ENCODE results near the gene TASP1.
"Not testable (repeated sequence)": the region's sequence is repeated elsewhere in the genome, so short reads cannot be mapped to it uniquely, and the experiment has no call there.

TASP1 gene

DNA sequence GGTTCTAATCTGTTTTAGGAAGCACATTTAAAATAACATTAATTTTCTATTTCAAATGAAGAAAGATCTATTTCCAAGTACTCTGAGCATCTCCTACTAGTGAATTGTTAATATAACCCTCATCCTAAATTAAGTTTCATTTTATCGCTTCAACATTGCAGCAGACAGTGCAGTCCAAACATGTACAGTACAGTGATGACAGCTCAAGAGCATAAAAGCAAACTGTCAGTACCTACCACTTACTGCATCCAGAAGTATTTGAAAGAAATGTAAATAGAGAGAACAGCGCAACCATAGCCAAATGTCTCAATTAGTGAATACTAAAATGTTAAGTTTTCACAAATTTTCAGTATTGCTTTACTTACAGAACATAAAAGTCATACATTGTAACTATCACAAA lies 238.3 kb downstream of the TASP1 start:
- DNase-seq (ENCODE audit: low read depth in 2 of 2): no peak

DNA sequence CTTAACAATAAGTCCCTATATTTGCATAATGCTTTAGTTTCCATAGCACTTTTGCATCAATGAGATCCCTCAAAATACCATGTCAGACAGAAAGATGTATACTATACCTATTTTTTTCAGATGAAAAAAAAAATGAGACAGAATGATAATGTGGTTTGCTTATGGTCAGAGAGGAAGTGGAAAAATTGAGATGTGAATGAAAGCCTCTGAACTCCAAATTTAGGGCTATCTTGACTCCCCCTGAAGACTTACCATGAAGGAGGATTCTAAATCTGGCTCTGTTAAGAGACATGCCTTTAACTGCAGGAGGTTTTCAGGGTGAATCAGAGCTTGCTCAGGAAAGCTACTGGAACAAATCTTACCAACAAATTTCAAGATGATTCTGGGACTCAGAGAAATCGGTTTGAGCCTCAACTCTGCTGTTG lies 241.4 kb downstream of the TASP1 start:
- no peak for DNase-seq (ENCODE audit: low read depth in 2 of 2)

DNA sequence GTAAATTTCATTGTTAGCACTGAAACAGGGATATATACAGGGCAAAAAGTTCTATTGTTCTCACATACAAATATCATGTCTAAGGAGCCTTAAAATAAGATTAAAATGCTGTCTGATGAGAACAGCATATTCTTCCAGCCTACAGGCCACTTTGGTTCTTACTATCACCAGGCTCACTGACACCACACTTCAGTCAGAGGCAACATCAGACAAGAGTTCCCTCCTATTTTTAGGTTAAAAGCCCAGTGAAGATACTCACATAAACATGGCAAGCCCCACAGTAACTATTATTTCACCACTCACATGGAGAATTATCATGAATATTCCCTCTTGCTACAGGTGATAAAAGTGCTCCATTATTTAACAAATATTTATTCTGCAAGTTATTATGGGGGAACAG lies 241.9 kb downstream of the TASP1 start:
- no peak for DNase-seq (ENCODE audit: low read depth in 2 of 2)

GRCh38 chr20:13396022-13396421 lies 242.7 kb downstream of the TASP1 start:
- DNase-seq (ENCODE audit: low read depth in 2 of 2): no peak

DNA sequence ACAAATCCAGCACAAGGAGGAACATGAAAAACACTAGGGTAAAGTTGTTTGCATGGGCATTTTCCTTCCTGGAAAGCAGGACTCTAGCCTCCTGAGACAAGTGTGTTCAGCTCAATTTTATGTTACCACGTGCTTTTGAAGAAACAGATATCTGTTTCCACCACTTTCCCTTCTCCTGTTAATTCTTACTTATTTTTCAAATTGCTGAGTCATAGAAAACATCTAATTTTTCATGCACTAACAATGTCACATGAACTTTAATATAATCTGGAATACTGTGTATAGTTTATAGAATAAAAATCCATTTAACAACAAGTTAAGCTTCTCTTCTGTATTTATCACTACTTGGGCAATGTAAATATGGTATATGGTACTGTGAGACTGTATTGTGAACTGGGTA lies 243.5 kb downstream of the TASP1 start:
- no peak for DNase-seq (ENCODE audit: low read depth in 2 of 2)

GRCh38 chr20:13392391-13392790 lies 246.3 kb downstream of the TASP1 start:
- no peak for DNase-seq (ENCODE audit: low read depth in 2 of 2)

DNA sequence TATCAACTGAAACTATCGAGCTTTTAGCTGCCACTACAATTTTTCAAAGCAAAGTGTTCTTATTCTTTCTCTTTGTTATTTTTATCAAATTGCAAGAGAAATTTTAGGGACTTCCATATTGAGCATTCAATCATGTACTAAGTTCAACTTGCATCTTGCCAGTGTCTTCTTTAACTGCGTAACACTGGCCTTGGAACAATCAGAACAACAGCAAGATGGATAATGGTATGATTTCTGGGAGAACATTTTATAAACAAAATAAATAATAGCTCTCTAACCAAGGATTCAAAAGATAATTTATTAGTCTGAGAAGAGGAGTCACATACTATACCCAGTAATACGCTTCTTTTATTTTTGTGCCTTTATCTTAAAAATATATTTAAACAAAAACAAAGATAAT lies 249.6 kb downstream of the TASP1 start:
- DNase-seq (ENCODE audit: low read depth in 2 of 2): no peak

DNA sequence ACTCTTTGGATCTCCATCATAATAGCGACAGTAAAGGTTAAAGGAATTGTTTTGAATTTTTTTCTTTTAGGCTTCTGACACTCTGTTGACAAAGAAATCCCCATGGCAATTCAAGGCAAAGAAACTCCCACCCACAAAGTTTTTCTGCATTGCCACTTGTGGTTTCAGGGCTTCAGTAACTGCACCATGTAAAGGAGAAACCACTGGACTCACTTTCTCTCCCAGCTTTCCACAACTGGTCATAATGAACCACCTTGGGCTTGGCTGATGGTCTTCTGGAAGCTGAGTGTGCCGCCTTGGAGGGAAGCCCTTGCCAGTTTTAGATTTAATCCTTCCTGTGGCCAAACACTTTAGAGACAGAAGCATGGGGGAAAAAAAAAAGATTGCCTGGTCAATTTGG lies 254.6 kb downstream of the TASP1 start:
- no peak for DNase-seq (ENCODE audit: low read depth in 2 of 2)

DNA sequence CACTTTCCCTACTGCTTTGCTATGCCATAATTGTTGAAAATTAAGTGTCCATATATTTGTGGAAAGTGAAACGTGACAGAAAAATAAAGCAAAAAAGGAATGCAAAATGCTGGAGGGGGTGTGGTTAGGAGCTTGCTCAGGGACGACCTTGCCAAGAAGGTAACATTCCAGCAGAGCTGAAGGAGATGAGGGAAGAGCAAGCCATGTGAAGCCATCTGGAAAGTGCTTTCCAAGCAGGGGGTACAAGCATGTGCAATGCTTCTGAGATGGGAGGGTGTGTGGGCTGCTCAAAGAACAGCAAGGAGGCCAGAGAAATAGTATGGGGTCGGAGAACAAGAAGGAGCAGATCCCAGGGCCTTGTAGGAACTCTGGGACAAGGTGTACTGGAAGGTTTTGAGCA lies 255.9 kb downstream of the TASP1 start:
- DNase-seq (ENCODE audit: low read depth in 2 of 2): no peak

DNA sequence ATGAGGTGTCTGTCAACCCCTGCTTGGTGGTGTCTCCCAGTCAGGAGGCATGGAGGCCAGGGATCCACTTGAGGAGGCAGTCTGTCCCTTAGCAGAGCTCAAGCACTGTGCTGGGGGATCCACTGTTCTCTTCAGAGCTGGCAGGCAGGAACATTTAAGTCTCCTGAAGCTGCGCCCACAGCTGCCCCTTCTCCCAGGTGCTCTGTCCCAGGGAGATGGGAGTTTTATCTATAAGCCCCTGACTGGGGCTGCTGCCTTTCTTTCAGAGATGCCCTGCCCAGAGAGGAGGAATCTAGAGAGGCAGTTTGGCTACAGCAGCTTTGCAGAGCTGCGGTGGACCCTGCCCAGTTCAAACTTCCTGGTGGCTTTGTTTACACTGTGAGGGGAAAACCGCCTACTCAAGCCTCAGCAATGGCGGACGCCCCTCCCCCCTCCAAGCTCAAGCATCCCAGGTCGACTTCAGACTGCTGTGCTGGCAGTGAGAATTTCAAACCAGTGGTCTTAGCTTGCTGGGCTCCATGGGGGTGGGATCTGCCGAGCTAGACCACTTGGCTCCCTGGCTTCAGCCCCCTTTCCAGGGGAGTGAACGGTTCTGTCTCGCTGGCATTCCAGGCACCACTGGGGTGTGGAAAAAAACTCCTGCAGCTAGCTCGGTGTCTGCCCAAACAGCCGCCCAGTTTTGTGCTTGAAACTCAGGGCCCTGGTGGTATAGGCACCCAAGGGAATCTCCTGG lies 258.1 kb downstream of the TASP1 start:
- DNase-seq (ENCODE audit: low read depth in 2 of 2): not testable (repeated sequence)

DNA sequence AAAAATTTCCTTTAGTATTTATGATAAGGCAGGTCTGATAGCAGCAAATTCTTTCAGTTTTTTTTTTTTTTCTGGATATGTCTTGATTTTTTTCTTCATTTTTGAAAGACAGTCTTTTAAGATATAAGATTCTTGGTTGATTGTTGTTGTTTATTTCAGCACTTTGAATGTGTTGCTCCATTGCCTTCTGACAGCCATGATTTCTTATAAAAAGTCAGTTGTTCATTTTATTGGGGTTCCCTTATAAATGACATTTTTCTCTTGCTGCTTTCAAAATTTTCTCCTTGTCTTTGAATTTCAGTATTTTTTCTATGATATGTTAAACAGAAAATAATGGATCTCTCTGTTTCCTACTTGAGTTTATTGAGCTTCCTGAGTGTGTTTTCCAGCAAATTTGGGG lies 265.3 kb downstream of the TASP1 start:
- no peak for DNase-seq (ENCODE audit: low read depth in 2 of 2)

GRCh38 chr20:13364278-13365170 lies 274.2 kb downstream of the TASP1 start:
- no peak for DNase-seq (ENCODE audit: low read depth in 2 of 2)

DNA sequence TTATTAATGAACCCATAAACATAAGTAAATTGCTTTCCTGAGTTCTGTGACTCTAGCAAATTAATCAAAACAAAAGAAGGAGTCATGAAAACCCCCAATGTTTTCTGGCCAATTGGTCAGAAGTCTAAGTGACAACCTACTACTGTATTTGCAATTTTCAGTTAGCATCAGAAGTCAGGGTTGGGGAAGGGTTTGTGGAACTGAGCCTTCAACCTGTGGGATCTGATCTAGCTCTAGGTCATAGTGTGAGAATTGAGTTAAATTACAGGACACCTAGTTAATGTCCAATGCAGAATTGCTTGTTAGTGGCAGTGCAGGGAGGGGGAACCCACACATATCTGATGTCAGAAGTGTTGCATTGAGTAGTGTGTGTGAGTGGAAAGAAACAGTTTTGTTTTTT lies 275.3 kb downstream of the TASP1 start:
- no peak for DNase-seq (ENCODE audit: low read depth in 2 of 2)

- DNase-seq (ENCODE audit: low read depth in 2 of 2): not testable (repeated sequence)
These were observed 276.6 kb downstream of the TASP1 start for GRCh38 chr20:13362165-13362564.

DNA sequence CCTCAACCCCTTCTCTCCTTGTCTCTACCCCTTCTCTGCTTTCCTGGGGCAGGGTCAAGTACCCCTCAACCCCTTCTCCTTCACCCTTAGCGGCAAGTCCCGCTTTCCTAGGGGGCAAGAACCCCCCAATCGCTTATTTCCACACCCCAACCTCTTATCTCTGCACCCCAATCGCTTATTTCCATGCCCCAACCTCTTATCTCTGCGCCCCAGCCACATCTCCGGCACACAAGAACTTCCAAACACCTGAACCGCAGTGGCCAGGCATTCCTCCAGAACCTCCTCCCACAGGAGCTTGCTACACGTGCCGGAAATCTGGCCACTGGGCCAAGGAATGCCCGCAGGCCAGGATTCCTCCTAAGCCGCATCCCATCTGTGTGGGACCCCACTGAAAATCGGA lies 279.8 kb downstream of the TASP1 start:
- DNase-seq (ENCODE audit: low read depth in 2 of 2): not testable (repeated sequence)

DNA sequence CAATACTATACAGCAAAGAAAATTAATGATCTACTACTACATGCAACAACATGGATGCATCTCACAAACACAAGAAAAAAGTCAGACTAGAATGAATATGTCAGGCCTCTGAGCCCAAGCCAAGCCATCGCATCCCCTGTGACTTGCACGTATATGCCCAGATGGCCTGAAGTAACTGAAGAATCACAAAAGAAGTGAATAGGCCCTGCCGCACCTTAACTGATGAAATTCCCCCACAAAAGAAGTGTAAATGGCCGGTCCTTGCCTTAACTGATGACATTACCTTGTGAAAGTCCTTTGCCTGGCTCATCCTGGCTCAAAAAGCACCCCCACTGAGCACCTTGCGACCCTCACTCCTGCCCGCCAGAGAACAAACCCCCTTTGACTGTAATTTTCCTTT lies 280.9 kb downstream of the TASP1 start:
- not testable (repeated sequence) for DNase-seq (ENCODE audit: low read depth in 2 of 2)

DNA sequence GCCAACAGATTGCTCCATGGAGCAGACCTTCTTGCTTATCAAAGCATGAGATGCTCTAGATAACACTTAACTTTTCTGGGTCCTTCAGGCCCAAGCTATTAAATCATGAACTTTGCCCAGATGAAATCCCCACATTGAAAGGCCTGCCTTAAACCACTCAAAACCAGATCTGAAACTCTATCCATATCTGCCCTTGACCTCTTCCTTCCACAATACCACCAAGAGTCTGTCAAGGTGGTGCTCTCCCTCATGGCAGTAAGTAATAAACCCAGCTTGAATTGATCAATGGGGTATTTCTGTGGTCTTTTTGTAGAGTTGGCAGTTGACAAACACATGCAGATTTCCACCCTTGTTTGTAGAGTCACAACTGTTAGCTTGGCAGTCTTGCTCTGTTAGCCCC lies 282.1 kb downstream of the TASP1 start:
- no peak for DNase-seq (ENCODE audit: low read depth in 2 of 2)

DNA sequence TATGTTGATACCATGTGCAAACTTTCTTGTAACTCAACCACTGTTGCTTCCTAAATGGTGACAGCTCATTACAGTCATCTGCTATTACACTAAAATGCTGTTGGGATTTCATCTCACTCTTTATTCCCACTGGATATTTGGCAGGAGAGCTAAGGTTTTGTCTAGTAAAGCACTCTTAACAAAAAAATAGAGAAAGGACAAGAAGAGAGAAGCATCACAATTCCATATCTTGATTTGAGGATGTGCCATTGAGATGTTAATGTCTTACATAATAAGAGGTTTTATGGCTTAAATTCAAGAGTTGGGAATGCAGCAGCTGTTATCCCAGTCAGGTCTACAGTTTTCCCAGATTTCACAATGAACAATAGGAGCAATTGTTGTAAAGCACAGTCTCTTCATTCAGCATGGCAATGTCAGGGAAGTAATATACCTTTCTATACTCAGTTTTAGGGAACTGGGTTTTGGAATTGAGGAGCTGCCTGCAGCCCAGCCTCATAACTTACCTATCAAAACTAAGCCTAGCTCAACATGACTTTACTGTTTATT lies 282.7 kb downstream of the TASP1 start:
- no peak for DNase-seq (ENCODE audit: low read depth in 2 of 2)

GRCh38 chr20:13355411-13355810 lies 283.3 kb downstream of the TASP1 start:
- no peak for DNase-seq (ENCODE audit: low read depth in 2 of 2)

GRCh38 chr20:13353261-13353945 lies 285.3 kb downstream of the TASP1 start:
- DNase-seq (ENCODE audit: low read depth in 2 of 2): no peak

- DNase-seq (ENCODE audit: low read depth in 2 of 2): no peak
These were observed 289.5 kb downstream of the TASP1 start for GRCh38 chr20:13349235-13349604.

Data from stimulated activated CD8-positive, alpha-beta memory T cell treated with anti-CD3 and anti-CD28 coated beads, Interleukin-15, amount 100 ng/mL, for 4 hours (primary cell).